Naive thymus-derived CD4-positive, alpha-beta T cell (primary cell): Measurements from ENCODE around the gene C3AR1. TPM values are rescaled to one million over a fixed set of nuclear protein-coding genes. Genes with fewer than 3 reads are reported as not detected.
"Not testable (repeated sequence)": the region's sequence is repeated elsewhere in the genome, so short reads cannot be mapped to it uniquely, and the experiment has no call there.

Experiments used
- ATAC-seq: fragments of 150-1000 bp; cut with Tn5 transposase; 2 replicates; pipeline ENCODE4 v1.10.0; 2021; ENCODE audit warnings: mild to moderate bottlenecking, moderate library complexity
- CTCF ChIA-PET: fragments of 350-600 bp; sonication (Branson Sonifier 250); formaldehyde crosslinking; loops from one replicate; lab custom pipeline; 2021; ENCODE audit warnings: antibody characterized with exemption; lab: Charles Lee
- POLR2A ChIA-PET: fragments of 350-600 bp; sonication (Branson Sonifier 250); formaldehyde crosslinking; loops from one replicate; lab custom pipeline; 2021; ENCODE audit warnings: antibody characterized with exemption, inconsistent platforms; lab: Charles Lee
- DNase-seq, 9 donors: peaks; one replicate each; pipeline versions ENCODE4 v3.0.0 to v3.0.0-alpha.2; 2020 to 2022; ENCODE audit warnings: mixed read lengths in 1 of 9
- H3K27ac ChIP-seq: one replicate; pipeline ENCODE4 v1.7.0; 2013; ENCODE audit warnings: mild to moderate bottlenecking, low read depth, low read length, moderate library complexity
- H3K27me3 ChIP-seq, 2 donors: one replicate each; pipeline ENCODE4 v1.7.0; 2013; ENCODE audit warnings: low read length in 2 of 2, mild to moderate bottlenecking in 2 of 2, moderate library complexity in 2 of 2; ENCODE audit not compliant: control insufficient read depth in 2 of 2, insufficient read depth in 2 of 2
- H3K36me3 ChIP-seq, 3 experiments: 1 replicate in 2 of 3; 2 replicates in 1 of 3; pipeline ENCODE4 v1.7.0; 2013; ENCODE audit warnings: low read length in 3 of 3, mild to moderate bottlenecking in 3 of 3, moderate library complexity in 1 of 3; ENCODE audit not compliant: insufficient read depth in 3 of 3, control insufficient read depth in 2 of 3
- H3K4me1 ChIP-seq, 2 donors: one replicate each; pipeline ENCODE4 v1.7.0; 2013; ENCODE audit warnings: low read length in 2 of 2, mild to moderate bottlenecking in 2 of 2, moderate library complexity in 1 of 2; ENCODE audit not compliant: control insufficient read depth in 2 of 2, insufficient read depth in 2 of 2
- H3K4me3 ChIP-seq: 2 replicates; pipeline ENCODE4 v1.7.0; 2013; ENCODE audit warnings: mild to moderate bottlenecking, low read length
- H3K9me3 ChIP-seq, 3 experiments: 1 replicate in 2 of 3; 2 replicates in 1 of 3; pipeline ENCODE4 v1.7.0; 2013; ENCODE audit warnings: low read length in 3 of 3; ENCODE audit not compliant: control insufficient read depth in 2 of 3
- H3K27ac Mint-ChIP-seq, 9 donors: one replicate each; pipeline ENCODE4 v1.8.0; 2020 to 2022; ENCODE audit warnings: mixed read lengths in 9 of 9, mild to moderate bottlenecking in 8 of 9, moderate library complexity in 5 of 9, inconsistent platforms in 2 of 9
- H3K27me3 Mint-ChIP-seq, 5 donors: one replicate each; pipeline ENCODE4 v1.8.0; 2021 to 2022; ENCODE audit warnings: mixed read lengths in 5 of 5, mild to moderate bottlenecking in 1 of 5
- H3K36me3 Mint-ChIP-seq, 5 donors: one replicate each; pipeline ENCODE4 v1.8.0; 2020 to 2022; ENCODE audit warnings: mixed read lengths in 5 of 5, mild to moderate bottlenecking in 3 of 5, inconsistent platforms in 1 of 5
- H3K4me1 Mint-ChIP-seq, 7 donors: one replicate each; pipeline ENCODE4 v1.8.0; 2020 to 2022; ENCODE audit warnings: mixed read lengths in 7 of 7, mild to moderate bottlenecking in 3 of 7, inconsistent platforms in 1 of 7
- H3K4me3 Mint-ChIP-seq, 10 donors: one replicate each; pipeline ENCODE4 v1.8.0; 2020 to 2022; ENCODE audit warnings: mild to moderate bottlenecking in 10 of 10, mixed read lengths in 10 of 10, moderate library complexity in 6 of 10, inconsistent platforms in 2 of 10
- H3K9me3 Mint-ChIP-seq, 11 donors: one replicate each; pipeline ENCODE4 v1.8.0; 2020 to 2022; ENCODE audit warnings: mixed read lengths in 11 of 11, mild to moderate bottlenecking in 4 of 11, inconsistent platforms in 1 of 11, moderate library complexity in 1 of 11
- intact Hi-C, 2 donors: fragments of 100-400 bp; cut with micrococcal nuclease; formaldehyde crosslinking; loops; one replicate each; pipeline ENCODE4 v1.15.1; 2023
- polyA plus RNA-seq, 2 donors: library from polyadenylated mRNA; unstranded; fragments of 300-500 nt; fragmentation: Illumina TruSeq; gene quantifications; one replicate each; pipeline ENCODE4 v1.2.3, GENCODE V29; 2021
- total RNA-seq, 6 experiments: library from RNA in 5 of 6; stranded (reverse) in 5 of 6; gene quantifications; 1 replicate in 5 of 6; 2 replicates in 1 of 6; pipeline ENCODE4 v1.2.3 and lab custom pipeline; 2021 to 2026

The C3AR1 gene
- total and polyA plus RNA-seq, 7 experiments from 2014 or later, result 0.54 to 12.7 (median 2.7) TPM

- no peak for ATAC-seq
- H3K4me1 ChIP-seq, result peaks cover 20 to 24% of the 10 kb centered on the region in 2 donors
- no peaks in the 10 kb centered on the region for H3K27me3 ChIP-seq
- Mint-ChIP-seq H3K27ac (peak overlapping the region in 8 of 9 donors; percentile 15 to 94 (median 52)), H3K9me3 (no peaks in the 10 kb centered on the region), H3K4me3 (peak overlapping the region in 1 of 10 donors; percentile 33), H3K36me3 (peaks cover 10 to 45% (median 34%) of the 10 kb centered on the region in 5 donors), H3K27me3 (no peaks in the 10 kb centered on the region), H3K4me1 (peaks cover 25 to 57% (median 47%) of the 10 kb centered on the region in 7 donors)
- H3K36me3 ChIP-seq, result peaks cover 28 to 50% (median 33%) of the 10 kb centered on the region in 3 experiments
- H3K9me3 ChIP-seq, result no peaks in the 10 kb centered on the region
- POLR2A ChIA-PET, result no interaction called here
- no peak for DNase-seq
- H3K27ac ChIP-seq, result peak overlapping the region; percentile 70
- intact Hi-C loops, result loop anchor here in 1 of 2 donors (10.0 kb wide), 1 partner anchor 1405 kb away; the partner anchor contains the start of gene ZNF384
- CTCF ChIA-PET, result no interaction called here
- H3K4me3 ChIP-seq, result no peak overlapping the region
These were observed 23.6 kb upstream of the C3AR1 start for GRCh38 chr12:8089716-8090115.

- ATAC-seq, H3K4me3 ChIP-seq, H3K9me3 Mint-ChIP-seq, H3K27me3 ChIP-seq, H3K9me3 ChIP-seq, DNase-seq, H3K27me3 Mint-ChIP-seq: not testable (repeated sequence)
- Mint-ChIP-seq H3K4me1 (peaks cover 29 to 61% (median 50%) of the 10 kb centered on the region in 7 donors), H3K27ac (peak overlapping the region in 6 of 9 donors; percentile 84 to 97 (median 90)), H3K4me3 (peak overlapping the region in 6 of 10 donors; percentile 71 to 85 (median 77)), H3K36me3 (peaks cover 11 to 45% (median 31%) of the 10 kb centered on the region in 5 donors)
- POLR2A ChIA-PET, result interaction anchor here (1.0 to 2.9 kb wide), 4 partner anchors 51 to 154 kb away, joined by 3 to 14 read pairs (median 6); partner anchors contain the start of gene SLC2A3
- peaks cover 20 to 29% of the 10 kb centered on the region in 2 donors for H3K4me1 ChIP-seq
- peak overlapping the region; percentile 70 for H3K27ac ChIP-seq
- peaks cover 23 to 46% (median 29%) of the 10 kb centered on the region in 3 experiments for H3K36me3 ChIP-seq
- intact Hi-C loops, result loop anchor here in 1 of 2 donors (10.0 kb wide), 1 partner anchor 1404 kb away; the partner anchor contains the start of gene ZNF384
- CTCF ChIA-PET, result interaction anchor here (1.8 to 2.1 kb wide), 2 partner anchors 11 to 20 kb away, joined by 9 read pairs; no protein-coding TSS in a partner anchor
These were observed 23.1 kb upstream of the C3AR1 start for GRCh38 chr12:8089277-8089676.

GRCh38 chr12:8088574-8088973 is 22.4 kb upstream of the C3AR1 start:
- peaks cover 35 to 68% (median 56%) of the 10 kb centered on the region in 7 donors for H3K4me1 Mint-ChIP-seq
- no peaks in the 10 kb centered on the region for H3K27me3 ChIP-seq
- CTCF ChIA-PET, result interaction anchor here (0.7 to 2.1 kb wide), 7 partner anchors 10 to 226 kb away, joined by 3 to 9 read pairs (median 3); no protein-coding TSS in a partner anchor
- peaks cover 22 to 44% (median 27%) of the 10 kb centered on the region in 3 experiments for H3K36me3 ChIP-seq
- peak overlapping the region; percentile 7 for H3K4me3 ChIP-seq
- ATAC-seq (peak; percentile 92), DNase-seq (peak in 7 of 9 donors; percentile 28 to 54 (median 43))
- H3K4me1 ChIP-seq, result peaks cover 25 to 36% of the 10 kb centered on the region in 2 donors
- peaks cover 11 to 48% (median 31%) of the 10 kb centered on the region in 5 donors for H3K36me3 Mint-ChIP-seq
- intact Hi-C loops, result loop anchor here in 1 of 2 donors (10.0 kb wide), 1 partner anchor 1404 kb away; the partner anchor contains the start of gene ZNF384
- H3K27me3 Mint-ChIP-seq, result no peaks in the 10 kb centered on the region
- H3K27ac Mint-ChIP-seq, result peak overlapping the region; percentile 84 to 97 (median 93)
- POLR2A ChIA-PET, result interaction anchor here (0.5 to 2.9 kb wide), 8 partner anchors 9 to 279 kb away, joined by 3 to 14 read pairs (median 3); partner anchors contain the start of gene SLC2A3
- H3K27ac ChIP-seq, result peak overlapping the region; percentile 70
- peak overlapping the region; percentile 71 to 87 (median 82) for H3K4me3 Mint-ChIP-seq
- no peaks in the 10 kb centered on the region for H3K9me3 ChIP-seq
- no peaks in the 10 kb centered on the region for H3K9me3 Mint-ChIP-seq

- no peaks in the 10 kb centered on the region for H3K9me3 ChIP-seq
- H3K4me1 ChIP-seq, result peaks cover 31 to 41% of the 10 kb centered on the region in 2 donors
- Mint-ChIP-seq H3K27ac (peak overlapping the region; percentile 84 to 97 (median 93)), H3K4me3 (peak overlapping the region; percentile 10 to 87 (median 82)), H3K27me3 (no peaks in the 10 kb centered on the region), H3K36me3 (peaks cover 7 to 42% (median 25%) of the 10 kb centered on the region in 5 donors), H3K4me1 (peaks cover 42 to 73% (median 58%) of the 10 kb centered on the region in 7 donors), H3K9me3 (no peaks in the 10 kb centered on the region)
- peaks cover 17 to 35% (median 20%) of the 10 kb centered on the region in 3 experiments for H3K36me3 ChIP-seq
- ChIA-PET CTCF (interaction anchor here (1.0 to 2.1 kb wide), 6 partner anchors 10 to 225 kb away, joined by 3 to 9 read pairs (median 3); no protein-coding TSS in a partner anchor), POLR2A (interaction anchor here (1.0 to 2.9 kb wide), 3 partner anchors 10 to 152 kb away, joined by 3 to 14 read pairs (median 7); partner anchors contain the start of gene SLC2A3)
- H3K4me3 ChIP-seq, result no peak overlapping the region
- DNase-seq (peak in 1 of 9 donors; percentile 12), ATAC-seq (no peak)
- no peaks in the 10 kb centered on the region for H3K27me3 ChIP-seq
- intact Hi-C loops, result loop anchor here in 1 of 2 donors (10.0 kb wide), 1 partner anchor 1403 kb away; the partner anchor contains the start of gene ZNF384
- peak overlapping the region; percentile 70 for H3K27ac ChIP-seq
These were observed 21.5 kb upstream of the C3AR1 start for GRCh38 chr12:8087666-8088065.

- Mint-ChIP-seq H3K4me1 (peaks cover 47 to 93% (median 67%) of the 10 kb centered on the region in 7 donors), H3K27ac (peak overlapping the region; percentile 72 to 100 (median 93)), H3K36me3 (peaks cover 3 to 21% (median 4%) of the 10 kb centered on the region in 5 donors), H3K4me3 (peak overlapping the region; percentile 70 to 99 (median 94))
- ATAC-seq, H3K9me3 ChIP-seq, H3K27me3 Mint-ChIP-seq, H3K36me3 ChIP-seq, H3K4me3 ChIP-seq, H3K9me3 Mint-ChIP-seq, DNase-seq, H3K27me3 ChIP-seq: not testable (repeated sequence)
- peak overlapping the region; percentile 94 for H3K27ac ChIP-seq
- intact Hi-C loops, result loop anchor here (5.0 to 10.0 kb wide), 2 partner anchors 897 to 1400 kb away; partner anchors contain the start of genes PEX5 (in 1 of the 2) and ZNF384 (in 1 of the 2)
- ChIA-PET POLR2A (interaction anchor here (0.6 to 1.5 kb wide), 3 partner anchors 28 to 57 kb away, joined by 3 to 5 read pairs (median 4); no protein-coding TSS in a partner anchor), CTCF (interaction anchor here (0.6 kb wide), 1 partner anchor 223 kb away, joined by 3 read pairs; no protein-coding TSS in a partner anchor)
- peaks cover 46 to 60% of the 10 kb centered on the region in 2 donors for H3K4me1 ChIP-seq
These were observed 18.2 kb upstream of the C3AR1 start for GRCh38 chr12:8084351-8084750.

GRCh38 chr12:8082808-8083100 is 16.6 kb upstream of the C3AR1 start:
- ATAC-seq (no peak), DNase-seq (no peak)
- no peaks in the 10 kb centered on the region for H3K27me3 ChIP-seq
- CTCF ChIA-PET, result no interaction called here
- no peaks in the 10 kb centered on the region for H3K9me3 ChIP-seq
- peaks cover 32 to 57% of the 10 kb centered on the region in 2 donors for H3K4me1 ChIP-seq
- H3K27ac Mint-ChIP-seq, result peak overlapping the region; percentile 92 to 100 (median 98)
- POLR2A ChIA-PET, result interaction anchor here (0.7 to 10.0 kb wide), 5 partner anchors 18 to 161 kb away, joined by 3 to 178 read pairs (median 3); partner anchors contain the start of gene FOXJ2
- H3K27me3 Mint-ChIP-seq, result no peaks in the 10 kb centered on the region
- peak overlapping the region; percentile 91 for H3K4me3 ChIP-seq
- peaks cover 0 to 1% (median 0%) of the 10 kb centered on the region in 11 donors for H3K9me3 Mint-ChIP-seq
- H3K4me1 Mint-ChIP-seq, result peaks cover 36 to 94% (median 68%) of the 10 kb centered on the region in 7 donors
- H3K36me3 ChIP-seq, result no peaks in the 10 kb centered on the region
- H3K4me3 Mint-ChIP-seq, result peak overlapping the region; percentile 86 to 99 (median 95)
- peak overlapping the region; percentile 94 for H3K27ac ChIP-seq
- intact Hi-C loops, result loop anchor here (1.0 to 10.0 kb wide), 12 partner anchors 16 to 1398 kb away; partner anchors contain the start of genes C3AR1 (in 2 of the 2), FOXJ2 (in 2 of the 2), PEX5 (in 2 of the 2) and ZNF384 (in 1 of the 2)
- H3K36me3 Mint-ChIP-seq, result peaks cover 3 to 16% (median 4%) of the 10 kb centered on the region in 5 donors
